Pancreas (tissue), 10 donors: ENCODE measurements around the gene PSPC1. TPM values are rescaled to one million over a fixed set of nuclear protein-coding genes. Genes with fewer than 3 reads are reported as not detected.

Source experiments
- ATAC-seq, 4 donors: fragments of 200-7000 bp; cut with Tn5 transposase; one replicate each; pipeline versions ENCODE4 v1.8.0 to v1.9.1; 2020; ENCODE audit warnings: mild to moderate bottlenecking in 4 of 4, moderate library complexity in 4 of 4
- DNase-seq, 6 donors: peaks; one replicate each; pipeline ENCODE4 v3.0.0-alpha.2; 2020
- FAIRE-seq: peaks from 2 replicates; lab custom pipeline; 2012; peaks lifted over from hg19 to GRCh38; lab: Jason Lieb, UNC
- H3K27ac ChIP-seq, 4 donors: fragments of 200-600 bp; sonication (generic); 1 replicate in 3 of 4; 2 replicates in 1 of 4; pipeline versions ENCODE4 v1.5.0 to v1.8.0; 2020
- H3K27me3 ChIP-seq, 4 donors: fragments of 200-600 bp; one replicate each; pipeline ENCODE4 v1.8.0; 2021
- H3K36me3 ChIP-seq, 3 donors: fragments of 200-600 bp; sonication (generic) in 1 of 3; one replicate each; pipeline versions ENCODE4 v1.5.0 to v1.8.0; 2020 to 2021
- H3K4me1 ChIP-seq, 3 donors: fragments of 200-600 bp; one replicate each; pipeline ENCODE4 v1.8.0; 2021
- H3K4me3 ChIP-seq, 4 donors: fragments of 200-600 bp; sonication (generic) in 2 of 4; one replicate each; pipeline versions ENCODE4 v1.5.0 to v1.8.0; 2020 to 2021
- H3K9me3 ChIP-seq, 4 donors: fragments of 200-600 bp; one replicate each; pipeline ENCODE4 v1.8.0; 2021
- WGBS, 2 donors: extraction: QIAGEN DNeasy Blood & Tissue Kit; methylation state at CpG; one replicate each; pipeline ENCODE4 v1.1.7; 2013; 5-methylcytosine and 5-hydroxymethylcytosine counted together
- intact Hi-C, 3 donors: fragments of 100-400 bp; cut with DNase I; formaldehyde crosslinking; loops; one replicate each; pipeline versions ENCODE4 v1.11.1 to v1.14.2; 2022
- polyA plus RNA-seq, 2 donors: library from polyadenylated mRNA; stranded (reverse); fragments of 200-250 nt; gene quantifications; one replicate each; pipeline ENCODE4 v1.2.3, GENCODE V29; 2013
- total RNA-seq, 6 donors: library from RNA; stranded (reverse); fragmentation: NEBNext Ultra II Directional in 4 of 6; extraction: Animal tissue kit (Norgen Biotek cat#: 25700) in 4 of 6; gene quantifications; one replicate each; pipeline versions ENCODE4 v1.2.1 to v1.2.4, GENCODE V29; 2021 to 2023
- TF ChIP-seq, protein P1 (sequence below), 4 donors: fragments of 200-600 bp; sonication (generic) in 3 of 4; IDR thresholded peaks; one replicate each; pipeline versions ENCODE4 v1.5.0 to v1.8.0; 2021; ENCODE audit warnings: antibody characterized with exemption in 4 of 4
- donor health status: healthy with polysubstance abuse.
- donor health status: DM: no; HTN: no; CAD: no; lungs with moderate emphysema.
- donor health status: DM: no; HTN: no; CAD: no.
- donor health status: control.
- donor health status: control.
- donor health status: Bipolar disorder and iron deficiency.
- donor health status: DM: yes; HTN: yes; CAD: no.
- donor health status: DM: no; HTN: no; CAD: no.
- donor health status: DM: no; HTN: no; CAD: no.
- donor health status: DM: yes; HTN: yes; CAD: no.

The PSPC1 gene
- total and polyA plus RNA-seq, 8 donors: 14.2 to 22.7 (median 17.6) TPM

DNA sequence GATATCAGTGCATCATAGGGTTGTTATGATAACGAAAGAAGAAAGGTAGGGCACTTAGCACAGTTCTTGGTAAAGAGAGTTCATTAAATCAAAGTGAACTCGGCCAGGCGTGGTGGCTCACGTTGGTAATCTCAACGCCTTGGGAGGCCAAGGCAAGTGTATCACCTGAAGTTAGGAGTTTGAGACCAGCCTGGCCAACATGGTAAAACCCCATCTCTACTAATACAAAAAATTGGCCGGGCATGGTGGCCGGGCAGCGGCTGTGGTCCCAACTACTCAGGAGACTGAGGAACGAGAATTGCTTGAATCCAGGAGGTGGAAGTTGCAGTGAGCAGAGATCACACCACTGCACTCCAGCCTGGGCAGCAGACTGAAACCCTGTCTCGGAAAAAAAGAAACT lies 19.1 kb downstream of the PSPC1 start:
- intact Hi-C loops: no loop called here
- FAIRE-seq (no peak), DNase-seq (no peak), ATAC-seq (no peak)
- Histone ChIP-seq H3K9me3 (no peaks in the 10 kb centered on the region), H3K27ac (no peak overlapping the region), H3K27me3 (no peaks in the 10 kb centered on the region), H3K36me3 (no peaks in the 10 kb centered on the region), H3K4me3 (no peak overlapping the region), H3K4me1 (peaks cover 0 to 10% (median 0%) of the 10 kb centered on the region in 3 donors)
- 93 to 94% methylated on average over 10 of the region's 10 CpGs for WGBS, 2 donors
- TF ChIP-seq, protein P1, sequence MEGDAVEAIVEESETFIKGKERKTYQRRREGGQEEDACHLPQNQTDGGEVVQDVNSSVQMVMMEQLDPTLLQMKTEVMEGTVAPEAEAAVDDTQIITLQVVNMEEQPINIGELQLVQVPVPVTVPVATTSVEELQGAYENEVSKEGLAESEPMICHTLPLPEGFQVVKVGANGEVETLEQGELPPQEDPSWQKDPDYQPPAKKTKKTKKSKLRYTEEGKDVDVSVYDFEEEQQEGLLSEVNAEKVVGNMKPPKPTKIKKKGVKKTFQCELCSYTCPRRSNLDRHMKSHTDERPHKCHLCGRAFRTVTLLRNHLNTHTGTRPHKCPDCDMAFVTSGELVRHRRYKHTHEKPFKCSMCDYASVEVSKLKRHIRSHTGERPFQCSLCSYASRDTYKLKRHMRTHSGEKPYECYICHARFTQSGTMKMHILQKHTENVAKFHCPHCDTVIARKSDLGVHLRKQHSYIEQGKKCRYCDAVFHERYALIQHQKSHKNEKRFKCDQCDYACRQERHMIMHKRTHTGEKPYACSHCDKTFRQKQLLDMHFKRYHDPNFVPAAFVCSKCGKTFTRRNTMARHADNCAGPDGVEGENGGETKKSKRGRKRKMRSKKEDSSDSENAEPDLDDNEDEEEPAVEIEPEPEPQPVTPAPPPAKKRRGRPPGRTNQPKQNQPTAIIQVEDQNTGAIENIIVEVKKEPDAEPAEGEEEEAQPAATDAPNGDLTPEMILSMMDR (IDR thresholded peaks at IDR 0.05): no peak

DNA sequence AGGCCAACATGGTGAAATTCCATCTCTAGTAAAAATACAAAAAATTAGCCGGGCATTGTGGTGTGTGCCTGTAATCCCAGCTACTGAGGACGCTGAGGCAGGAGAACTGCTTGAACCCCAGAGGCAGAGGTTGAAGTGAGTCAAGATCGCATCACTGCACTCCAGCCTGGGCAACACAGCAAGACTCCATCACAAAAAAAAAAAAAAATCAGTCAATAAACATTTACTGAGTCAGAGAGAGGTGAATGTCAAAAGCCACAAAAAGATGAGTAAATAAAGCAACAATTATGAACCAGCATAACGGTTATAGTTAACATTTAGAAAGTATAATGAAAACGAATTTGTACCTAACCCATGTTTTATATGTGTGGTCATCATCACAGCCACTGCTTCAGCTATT lies 23.1 kb downstream of the PSPC1 start:
- no peak for FAIRE-seq
- TF ChIP-seq, protein P1 (IDR thresholded peaks at IDR 0.05): no peak
- no peak for DNase-seq
- Histone ChIP-seq H3K27me3 (no peaks in the 10 kb centered on the region), H3K4me3 (no peak overlapping the region), H3K27ac (no peak overlapping the region), H3K9me3 (no peaks in the 10 kb centered on the region), H3K36me3 (peaks cover 0 to 7% (median 0%) of the 10 kb centered on the region in 3 donors), H3K4me1 (no peaks in the 10 kb centered on the region)
- intact Hi-C loops: no loop called here
- ATAC-seq: no peak
- 90 to 93% methylated on average over 5 of the region's 5 CpGs for WGBS, 2 donors

DNA sequence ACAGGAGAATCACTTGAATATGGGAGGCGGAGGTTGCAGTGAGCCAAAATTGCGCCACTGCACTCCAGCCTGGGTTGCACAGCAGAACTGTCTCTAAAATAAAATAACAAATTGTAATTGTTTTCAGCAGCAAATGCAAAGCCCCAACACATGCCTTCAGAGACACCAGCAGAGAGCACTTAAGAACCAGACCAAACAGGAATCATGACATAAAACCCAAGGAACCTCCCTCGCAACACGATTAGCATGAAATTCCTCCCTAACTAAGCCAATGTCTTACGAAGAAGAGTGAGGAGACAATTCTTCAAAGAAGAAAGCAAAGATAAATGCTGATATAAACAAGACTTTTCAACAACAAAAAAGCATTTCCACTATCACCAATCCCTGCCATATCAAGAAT lies 40.1 kb downstream of the PSPC1 start:
- DNase-seq (no peak), ATAC-seq (no peak), FAIRE-seq (no peak)
- no peaks in the 10 kb centered on the region for H3K9me3 ChIP-seq
- intact Hi-C loops: no loop called here
- H3K36me3 ChIP-seq: peaks cover 0 to 22% (median 0%) of the 10 kb centered on the region in 3 donors
- no peaks in the 10 kb centered on the region for H3K4me1 ChIP-seq
- TF ChIP-seq, protein P1 (IDR thresholded peaks at IDR 0.05): no peak
- no peaks in the 10 kb centered on the region for H3K27me3 ChIP-seq
- no peak overlapping the region for H3K4me3 ChIP-seq
- 91 to 94% methylated on average over 5 of the region's 5 CpGs for WGBS, 2 donors
- no peak overlapping the region for H3K27ac ChIP-seq

DNA sequence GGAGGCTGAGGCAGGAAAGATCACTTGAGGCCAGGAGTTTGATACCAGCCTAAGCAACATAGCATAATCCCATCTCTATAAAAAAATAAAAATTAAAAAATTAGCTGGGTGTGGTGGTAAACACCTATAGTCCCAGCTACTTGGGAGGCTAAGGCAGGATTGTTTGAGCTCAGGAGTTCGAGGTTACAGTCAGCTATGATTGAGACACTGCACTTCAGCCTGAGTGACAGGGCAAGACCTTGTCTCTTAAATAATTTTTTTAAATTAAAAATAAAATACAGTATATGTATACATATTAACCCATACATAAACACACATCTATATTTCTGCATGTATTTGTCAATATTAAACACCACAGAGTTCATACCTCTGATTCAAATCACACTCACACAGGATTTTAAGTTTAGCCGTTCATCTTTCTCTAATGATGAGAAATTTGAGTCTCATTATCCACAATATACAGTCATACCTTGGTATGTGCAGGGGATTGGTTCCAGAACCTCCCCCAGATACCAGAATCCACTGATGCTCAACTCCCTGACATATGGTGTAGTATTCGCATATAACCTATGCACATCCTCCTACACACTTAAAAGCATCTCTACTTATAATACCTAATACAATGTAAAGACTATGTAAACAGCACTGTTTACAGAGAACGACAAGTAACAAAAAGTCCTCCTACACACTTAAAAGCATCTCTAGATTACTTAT lies 44.7 kb downstream of the PSPC1 start:
- Histone ChIP-seq H3K27me3 (no peaks in the 10 kb centered on the region), H3K4me1 (no peaks in the 10 kb centered on the region), H3K4me3 (no peak overlapping the region), H3K9me3 (no peaks in the 10 kb centered on the region), H3K36me3 (peaks cover 0 to 17% (median 0%) of the 10 kb centered on the region in 3 donors), H3K27ac (no peak overlapping the region)
- intact Hi-C loops: no loop called here
- no peak for DNase-seq
- no peak for FAIRE-seq
- no peak for ATAC-seq
- WGBS, 2 donors: 90 to 97% methylated on average over 4 of the region's 4 CpGs
- TF ChIP-seq, protein P1 (IDR thresholded peaks at IDR 0.05): no peak

DNA sequence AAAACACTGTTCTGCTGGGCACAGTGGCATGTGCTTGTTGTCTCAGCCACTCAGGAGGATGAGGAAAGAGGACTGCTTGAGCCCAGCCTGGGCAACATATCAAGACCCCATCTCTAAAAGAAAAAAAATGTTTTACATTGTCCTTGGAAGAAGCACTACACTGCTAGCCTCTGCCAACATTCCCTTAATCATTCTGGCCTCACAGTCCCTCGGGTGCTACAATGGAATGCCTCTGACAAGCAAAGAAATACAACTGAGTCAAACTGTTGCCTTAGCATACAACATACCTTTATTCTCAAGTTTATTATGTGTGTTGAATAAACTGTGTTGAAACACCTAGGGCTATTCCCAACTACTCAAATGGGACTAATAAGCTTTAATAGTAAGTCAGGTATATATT lies 56.1 kb downstream of the PSPC1 start:
- H3K4me3 ChIP-seq: no peak overlapping the region
- peaks cover 0 to 3% (median 0%) of the 10 kb centered on the region in 3 donors for H3K36me3 ChIP-seq
- ATAC-seq (no peak), DNase-seq (no peak), FAIRE-seq (no peak)
- TF ChIP-seq, protein P1 (IDR thresholded peaks at IDR 0.05): no peak
- intact Hi-C loops: loop anchor here in 1 of 3 donors (10.0 kb wide), 1 partner anchor 62 kb away; no protein-coding TSS in a partner anchor
- WGBS, 2 donors: 69 to 85% methylated on average over 1 of the region's 1 CpG
- no peaks in the 10 kb centered on the region for H3K4me1 ChIP-seq
- H3K27me3 ChIP-seq: no peaks in the 10 kb centered on the region
- H3K9me3 ChIP-seq: no peaks in the 10 kb centered on the region
- H3K27ac ChIP-seq: no peak overlapping the region
